CD4-positive, alpha-beta T cell (primary cell): ENCODE measurements around the gene GRM8. TPM values are rescaled to one million over a fixed set of nuclear protein-coding genes. Genes with fewer than 3 reads are reported as not detected.

Experiments
- ATAC-seq: fragments of 200-7000 bp; cut with Tn5 transposase; one replicate; pipeline ENCODE4 v1.10.0; 2022; ENCODE audit warnings: mild to moderate bottlenecking; ENCODE audit not compliant: poor library complexity
- CTCF ChIA-PET: fragments of 350-600 bp; sonication (Branson Sonifier 250); formaldehyde crosslinking; loops from one replicate; lab custom pipeline; 2021; ENCODE audit warnings: antibody characterized with exemption, inconsistent platforms; lab: Charles Lee
- POLR2A ChIA-PET: fragments of 350-600 bp; sonication (Branson Sonifier 250); formaldehyde crosslinking; loops from one replicate; lab custom pipeline; 2021; ENCODE audit warnings: antibody characterized with exemption, inconsistent platforms; lab: Charles Lee
- DNase-seq, 14 experiments: peaks; one replicate each; pipeline ENCODE4 v3.0.0-alpha.2; 2013 to 2020; ENCODE audit warnings: mixed read lengths in 2 of 14
- H3K27ac ChIP-seq, 2 donors: one replicate each; pipeline versions ENCODE4 v1.5.1 to v1.7.0; 2013; ENCODE audit warnings: low read length in 2 of 2, low read depth in 1 of 2, mild to moderate bottlenecking in 1 of 2
- H3K27me3 ChIP-seq, 2 experiments: 1 replicate in 1 of 2; 2 replicates in 1 of 2; pipeline versions ENCODE4 v1.6.1 to v1.7.0; 2013; ENCODE audit warnings: low read length in 2 of 2, control low read depth in 1 of 2, mild to moderate bottlenecking in 1 of 2, moderate library complexity in 1 of 2; ENCODE audit not compliant: insufficient read depth in 2 of 2, control insufficient read depth in 1 of 2
- H3K36me3 ChIP-seq: one replicate; pipeline ENCODE4 v1.6.1; 2013; ENCODE audit warnings: low read length, control low read depth; ENCODE audit not compliant: insufficient read depth
- H3K4me1 ChIP-seq: one replicate; pipeline ENCODE4 v1.6.1; 2013; ENCODE audit warnings: low read length, control low read depth; ENCODE audit not compliant: insufficient read depth
- H3K4me3 ChIP-seq: one replicate; pipeline ENCODE4 v1.5.1; 2013; ENCODE audit warnings: mild to moderate bottlenecking, low read length, moderate library complexity
- H3K9me3 ChIP-seq, 2 experiments: 1 replicate in 1 of 2; 2 replicates in 1 of 2; pipeline versions ENCODE4 v1.6.1 to v1.7.0; 2013; ENCODE audit warnings: low read length in 2 of 2, mild to moderate bottlenecking in 2 of 2, control low read depth in 1 of 2, moderate library complexity in 1 of 2; ENCODE audit not compliant: control insufficient read depth in 1 of 2, insufficient read depth in 1 of 2
- H3K27ac Mint-ChIP-seq: one replicate; pipeline ENCODE4 v1.8.0; 2020; ENCODE audit warnings: mixed read lengths
- H3K27me3 Mint-ChIP-seq: one replicate; pipeline ENCODE4 v1.8.0; 2021; ENCODE audit warnings: mixed read lengths
- H3K36me3 Mint-ChIP-seq: one replicate; pipeline ENCODE4 v1.8.0; 2021; ENCODE audit warnings: low read depth, mixed read lengths
- H3K4me1 Mint-ChIP-seq: one replicate; pipeline ENCODE4 v1.8.0; 2021; ENCODE audit warnings: low read depth, mixed read lengths
- H3K4me3 Mint-ChIP-seq: one replicate; pipeline ENCODE4 v1.8.0; 2020; ENCODE audit warnings: mild to moderate bottlenecking, mixed read lengths
- H3K9me3 Mint-ChIP-seq: one replicate; pipeline ENCODE4 v1.8.0; 2020; ENCODE audit warnings: mixed read lengths
- intact Hi-C, 2 experiments: fragments of 100-400 bp; cut with DNase I in 1 of 2; cut with micrococcal nuclease in 1 of 2; formaldehyde crosslinking; loops; one replicate each; pipeline versions ENCODE4 v1.15.1 to v1.9.0; 2023 to 2025; cut with DNase I, micrococcal nuclease
- total RNA-seq, 174 experiments: library from RNA in 2 of 174; stranded (reverse) in 2 of 174; gene quantifications; one replicate each; pipeline ENCODE4 v1.2.3 and lab custom pipeline; 2021 to 2026
- TF ChIP-seq, protein P1 (sequence below): fragments of 200-600 bp; IDR thresholded peaks from one replicate; pipeline ENCODE4 v1.8.0; 2022; ENCODE audit warnings: antibody characterized with exemption, mild to moderate bottlenecking

Gene GRM8
- total RNA-seq, 2 experiments from 2014 or later, result not detected

DNA sequence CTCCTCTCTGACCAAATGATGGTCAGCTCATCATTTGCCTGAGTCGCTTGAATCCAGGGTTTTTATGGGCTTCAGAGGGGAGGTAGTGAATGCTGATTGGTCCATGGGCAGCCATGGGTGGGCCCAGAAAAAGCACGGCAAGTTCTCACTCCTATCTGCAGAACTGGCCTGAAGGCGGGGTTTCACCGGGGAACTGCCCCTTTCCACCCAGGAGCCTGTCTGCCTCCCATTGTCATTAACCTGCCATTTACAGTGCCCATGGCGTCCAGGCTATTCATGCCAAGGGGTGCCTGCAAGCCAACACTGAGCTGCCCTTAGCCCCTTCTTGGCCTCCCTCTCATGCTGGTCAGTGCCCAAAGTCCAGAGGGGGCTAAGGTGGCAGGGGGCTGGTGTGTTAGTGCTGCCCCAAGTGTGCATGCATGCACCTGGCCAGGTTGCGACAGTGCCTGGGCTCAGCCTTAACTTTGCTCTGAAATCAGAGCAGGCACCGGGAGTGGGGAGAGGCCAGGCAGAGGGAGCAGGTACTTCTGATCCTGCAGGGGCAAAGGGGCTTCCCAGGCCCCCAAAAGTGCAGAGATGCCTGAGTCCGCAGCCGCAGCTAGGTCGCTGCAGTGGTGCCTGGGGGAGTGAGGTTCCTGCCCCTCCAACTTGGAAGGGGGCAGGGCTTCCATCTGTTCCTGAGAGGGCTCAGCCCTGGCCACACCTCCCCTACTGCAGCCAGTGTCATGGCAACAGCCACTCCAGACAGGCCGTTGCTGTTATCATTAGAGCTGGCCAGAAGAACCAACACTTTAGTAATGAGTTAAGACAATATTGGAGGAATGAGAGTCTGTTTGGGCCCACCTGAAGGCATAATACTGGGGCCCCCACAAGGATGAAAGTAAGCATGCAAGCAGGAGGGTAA is 561.6 kb downstream of the GRM8 start:
- H3K27me3 ChIP-seq, result no peaks in the 10 kb centered on the region
- Mint-ChIP-seq H3K27ac (no peak overlapping the region), H3K4me1 (no peaks in the 10 kb centered on the region), H3K4me3 (no peak overlapping the region), H3K9me3 (no peaks in the 10 kb centered on the region), H3K27me3 (no peaks in the 10 kb centered on the region), H3K36me3 (no peaks in the 10 kb centered on the region)
- peaks cover 0 to 21% of the 10 kb centered on the region in 2 experiments for H3K9me3 ChIP-seq
- no peak for DNase-seq
- intact Hi-C loops, result no loop called here
- H3K27ac ChIP-seq, result no peak overlapping the region
- ATAC-seq, result no peak
- ChIA-PET POLR2A (no interaction called here), CTCF (no interaction called here)
- no peaks in the 10 kb centered on the region for H3K36me3 ChIP-seq
- H3K4me1 ChIP-seq, result no peaks in the 10 kb centered on the region
- TF ChIP-seq, protein P1, sequence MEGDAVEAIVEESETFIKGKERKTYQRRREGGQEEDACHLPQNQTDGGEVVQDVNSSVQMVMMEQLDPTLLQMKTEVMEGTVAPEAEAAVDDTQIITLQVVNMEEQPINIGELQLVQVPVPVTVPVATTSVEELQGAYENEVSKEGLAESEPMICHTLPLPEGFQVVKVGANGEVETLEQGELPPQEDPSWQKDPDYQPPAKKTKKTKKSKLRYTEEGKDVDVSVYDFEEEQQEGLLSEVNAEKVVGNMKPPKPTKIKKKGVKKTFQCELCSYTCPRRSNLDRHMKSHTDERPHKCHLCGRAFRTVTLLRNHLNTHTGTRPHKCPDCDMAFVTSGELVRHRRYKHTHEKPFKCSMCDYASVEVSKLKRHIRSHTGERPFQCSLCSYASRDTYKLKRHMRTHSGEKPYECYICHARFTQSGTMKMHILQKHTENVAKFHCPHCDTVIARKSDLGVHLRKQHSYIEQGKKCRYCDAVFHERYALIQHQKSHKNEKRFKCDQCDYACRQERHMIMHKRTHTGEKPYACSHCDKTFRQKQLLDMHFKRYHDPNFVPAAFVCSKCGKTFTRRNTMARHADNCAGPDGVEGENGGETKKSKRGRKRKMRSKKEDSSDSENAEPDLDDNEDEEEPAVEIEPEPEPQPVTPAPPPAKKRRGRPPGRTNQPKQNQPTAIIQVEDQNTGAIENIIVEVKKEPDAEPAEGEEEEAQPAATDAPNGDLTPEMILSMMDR, result no peak
- no peak overlapping the region for H3K4me3 ChIP-seq

DNA sequence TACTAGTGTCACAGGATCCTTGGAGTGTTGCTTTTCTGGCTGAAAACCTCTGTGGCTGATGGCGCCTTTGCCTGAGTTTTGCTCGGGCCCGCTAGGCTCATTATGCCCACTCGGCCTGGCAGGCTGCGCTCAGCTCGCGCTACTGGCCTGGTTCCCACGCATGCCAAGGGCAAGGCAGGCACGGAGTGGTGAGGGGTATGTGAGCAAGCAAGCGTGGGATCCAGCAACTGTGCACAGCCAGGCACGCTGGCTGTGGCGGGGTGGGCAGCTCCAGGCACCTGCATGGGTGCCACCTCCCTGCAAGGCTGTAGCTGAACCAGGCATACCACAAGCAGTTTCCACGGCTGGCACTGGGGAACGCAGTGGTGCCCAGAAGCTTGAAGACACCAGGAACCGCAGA is 562.6 kb downstream of the GRM8 start:
- Histone ChIP-seq H3K27me3 (peaks cover 0 to under 1% of the 10 kb centered on the region in 2 experiments), H3K9me3 (peaks cover 0 to 27% of the 10 kb centered on the region in 2 experiments), H3K4me1 (no peaks in the 10 kb centered on the region), H3K36me3 (no peaks in the 10 kb centered on the region), H3K4me3 (no peak overlapping the region), H3K27ac (no peak overlapping the region)
- Mint-ChIP-seq H3K4me3 (no peak overlapping the region), H3K9me3 (no peaks in the 10 kb centered on the region), H3K36me3 (no peaks in the 10 kb centered on the region), H3K27me3 (no peaks in the 10 kb centered on the region), H3K4me1 (no peaks in the 10 kb centered on the region), H3K27ac (no peak overlapping the region)
- TF ChIP-seq, protein P1, result no peak
- CTCF ChIA-PET, result no interaction called here
- ATAC-seq (no peak), DNase-seq (no peak)
- intact Hi-C loops, result no loop called here
- POLR2A ChIA-PET, result no interaction called here

DNA sequence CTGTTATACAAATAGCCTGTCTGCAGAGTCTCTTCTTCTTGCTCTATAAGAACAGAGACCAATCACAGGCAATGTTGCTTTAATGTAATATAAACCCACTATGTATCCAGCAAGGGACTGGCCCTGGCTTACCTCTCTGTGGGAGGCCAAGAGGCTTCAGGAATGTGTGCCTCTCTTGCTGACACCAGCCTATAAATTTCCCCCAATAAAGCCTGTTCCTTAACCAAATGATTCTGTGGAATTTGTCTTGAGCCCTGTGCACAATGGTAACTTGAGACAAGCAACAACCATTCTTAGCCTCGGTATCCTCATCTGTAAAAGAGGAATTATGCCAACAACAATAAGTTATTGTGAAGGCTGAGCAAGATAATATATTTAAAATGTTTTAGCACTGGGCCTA is 563.7 kb downstream of the GRM8 start:
- H3K4me3 ChIP-seq, result no peak overlapping the region
- H3K4me1 ChIP-seq, result no peaks in the 10 kb centered on the region
- Mint-ChIP-seq H3K36me3 (no peaks in the 10 kb centered on the region), H3K27me3 (no peaks in the 10 kb centered on the region), H3K4me3 (no peak overlapping the region), H3K9me3 (no peaks in the 10 kb centered on the region), H3K27ac (no peak overlapping the region), H3K4me1 (no peaks in the 10 kb centered on the region)
- peaks cover 0 to 31% of the 10 kb centered on the region in 2 experiments for H3K9me3 ChIP-seq
- intact Hi-C loops, result no loop called here
- H3K36me3 ChIP-seq, result no peaks in the 10 kb centered on the region
- no peak overlapping the region for H3K27ac ChIP-seq
- TF ChIP-seq, protein P1, result no peak
- ATAC-seq, result no peak
- ChIA-PET CTCF (no interaction called here), POLR2A (no interaction called here)
- no peak for DNase-seq
- H3K27me3 ChIP-seq, result peaks cover 0 to 3% of the 10 kb centered on the region in 2 experiments
